ENCODE results near the gene CHD2.

- TF ChIP-seq CTCF (IDR thresholded peaks at IDR 0.05) = no peak
- TF ChIP-seq POLR2AphosphoS5 (IDR thresholded peaks at IDR 0.05) = no peak
Measured at GRCh38 chr15:92960996-92961681, 61.0 kb downstream of the CHD2 start.

All from sigmoid colon (tissue), 4 donors.